NOMO-1 (cell line): Measurements from ENCODE around the gene HSBP1.

ENCODE experiments used
- DNase-seq, 2 experiments: peaks; one replicate each; lab custom pipeline; 2025; ENCODE audit not compliant: unreplicated experiment in 2 of 2; lab: John Stamatoyannopoulos, UW

HSBP1 gene

DNA sequence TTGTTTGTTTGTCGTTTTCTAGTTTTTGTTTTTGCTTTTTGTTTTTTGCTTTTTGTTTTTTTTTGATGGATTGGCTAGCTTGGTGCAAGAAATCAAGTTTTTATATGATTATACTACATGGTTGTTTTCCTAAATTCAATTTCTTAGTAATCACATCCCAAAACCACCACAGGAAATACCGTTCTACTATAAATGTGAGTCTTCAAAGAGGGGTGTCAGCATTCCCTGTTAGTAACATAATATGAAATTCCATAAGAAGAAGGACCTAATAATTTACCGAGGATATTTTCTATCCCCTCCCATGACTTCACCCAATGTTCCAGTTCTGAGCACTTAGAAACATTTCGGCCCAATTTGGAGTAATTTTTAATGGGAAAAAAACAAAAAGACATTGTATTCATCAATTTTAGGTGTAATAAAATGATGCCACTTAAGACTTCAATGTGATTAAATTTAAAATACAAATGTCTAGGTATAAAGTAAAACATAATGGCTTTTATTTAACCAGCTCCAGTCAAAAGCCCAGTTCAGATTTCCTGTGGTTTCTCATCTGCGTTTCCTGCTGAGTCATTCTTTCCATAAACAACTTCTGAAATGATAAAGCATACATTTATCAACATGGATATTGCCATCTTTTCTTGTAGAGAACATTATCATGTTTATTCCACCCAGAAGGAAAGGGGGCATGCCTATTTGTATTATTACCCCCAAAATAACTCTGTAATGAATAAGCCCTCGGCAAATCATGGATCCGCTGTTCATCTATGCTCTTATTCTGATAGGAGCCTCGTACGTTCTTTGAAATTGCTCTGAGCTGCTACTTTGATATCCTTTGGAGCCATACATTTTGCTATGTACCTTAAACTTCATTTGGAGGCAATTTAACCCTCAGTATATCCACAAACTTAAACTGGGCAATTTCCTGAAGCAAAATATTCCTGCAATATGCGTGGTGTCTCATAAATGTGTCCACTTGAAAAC, 28.1 kb downstream of the HSBP1 start:
- DNase-seq = peak in 1 of 2 experiments; percentile 9

DNA sequence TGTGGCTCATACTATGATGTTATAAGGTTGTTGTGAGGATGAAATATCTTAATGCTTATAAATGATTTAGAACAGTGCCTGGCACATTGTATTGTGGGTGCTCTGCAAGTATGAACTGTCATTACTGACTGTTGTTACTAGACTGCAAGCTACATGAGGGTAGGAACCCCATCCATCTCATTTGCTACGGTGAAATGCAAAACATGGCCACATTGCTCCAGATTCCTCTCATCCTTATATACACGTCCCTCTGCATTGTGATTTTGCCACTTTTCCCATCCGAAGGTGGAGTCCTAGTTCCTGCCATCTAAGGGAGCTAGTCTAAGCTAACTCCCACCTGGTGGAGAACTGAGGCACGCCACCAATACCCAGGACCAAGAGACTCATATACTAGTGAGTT, 29.8 kb downstream of the HSBP1 start:
- no peak for DNase-seq

DNA sequence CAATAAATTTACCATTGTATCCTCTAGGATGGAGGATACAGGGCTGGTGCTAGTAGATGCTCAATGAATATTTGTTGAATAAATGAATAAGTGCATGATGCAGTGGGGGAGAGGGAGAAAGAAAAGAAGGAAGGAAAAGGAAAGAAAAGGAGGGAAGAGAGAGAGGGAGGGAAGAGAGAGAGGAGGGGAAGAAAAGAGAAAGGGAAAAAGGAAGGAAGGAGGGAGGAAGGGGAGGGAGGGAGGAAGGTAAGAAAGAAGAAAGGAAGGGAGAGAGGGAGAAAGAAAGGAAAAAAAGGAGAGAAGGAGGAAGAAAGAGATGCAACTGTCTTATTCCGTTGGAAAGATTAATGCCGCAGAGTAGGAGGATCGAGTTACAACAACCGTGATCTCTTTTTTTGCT, 30.4 kb downstream of the HSBP1 start:
- no peak for DNase-seq

DNA sequence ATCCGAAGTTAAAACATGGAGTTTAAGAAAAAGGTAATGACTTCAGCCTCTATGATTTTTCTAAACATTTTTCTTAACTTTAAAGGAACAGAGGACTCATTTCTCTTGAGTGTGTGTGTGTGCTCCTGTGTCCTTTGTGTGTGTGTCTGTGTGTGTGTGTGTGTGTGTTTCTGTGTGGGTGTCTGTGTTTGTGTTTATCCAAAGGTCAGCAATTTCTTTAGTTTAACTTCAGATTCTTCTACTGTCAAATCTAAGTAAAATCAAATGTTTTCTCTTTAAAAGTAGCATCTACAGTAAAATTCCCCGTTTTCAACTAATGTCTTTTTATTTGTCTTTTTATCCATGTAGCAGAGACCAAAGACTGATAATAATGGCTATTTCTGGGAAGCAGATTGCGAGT, 31.8 kb downstream of the HSBP1 start:
- no peak for DNase-seq

DNA sequence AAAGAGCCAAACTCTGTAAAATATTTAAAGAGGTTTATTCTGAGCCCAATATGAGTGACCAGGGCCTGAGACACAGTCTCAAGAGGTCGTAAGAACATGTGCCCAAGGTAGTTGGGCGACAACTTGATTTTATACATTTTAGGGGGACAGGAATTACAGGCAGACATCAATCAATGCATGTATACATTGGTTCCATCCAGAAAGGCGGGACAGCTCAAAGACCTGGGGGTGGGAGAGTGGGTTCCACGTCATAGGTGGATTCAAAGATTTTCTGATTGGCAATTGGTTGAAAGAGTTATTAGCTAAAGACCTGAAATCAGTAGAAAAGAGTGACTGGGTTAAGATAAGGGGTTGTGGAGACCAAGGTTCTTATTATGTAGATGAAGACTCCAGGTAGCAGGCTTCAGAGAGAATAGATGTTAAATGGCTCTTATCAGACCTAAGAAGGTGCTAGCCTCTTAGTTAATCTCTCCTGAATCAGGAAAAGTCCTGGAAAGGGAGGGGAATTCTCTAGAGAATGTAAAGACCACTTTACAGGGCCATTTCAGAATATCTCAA, 32.4 kb downstream of the HSBP1 start:
- DNase-seq = no peak

DNA sequence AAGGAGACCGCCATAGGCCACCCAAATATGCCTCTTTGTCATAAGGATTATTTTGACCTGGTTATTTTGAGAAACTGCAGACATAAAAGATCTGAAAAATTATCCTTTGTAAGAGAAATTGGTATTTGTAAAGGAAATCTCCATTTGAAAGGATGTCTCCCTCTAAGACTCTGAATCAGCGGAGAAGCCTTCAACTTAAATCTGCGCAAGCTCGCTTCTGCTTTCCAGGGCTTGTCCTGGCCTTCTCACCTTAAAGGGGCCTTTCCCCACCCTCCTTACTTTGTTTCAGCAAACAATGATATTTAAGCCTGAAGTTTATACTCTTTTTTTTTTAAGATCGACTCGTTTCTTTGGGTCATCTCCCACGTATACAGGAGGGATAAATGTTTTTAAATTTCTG, 34.5 kb downstream of the HSBP1 start:
- peak; percentile 12 to 15 for DNase-seq

DNA sequence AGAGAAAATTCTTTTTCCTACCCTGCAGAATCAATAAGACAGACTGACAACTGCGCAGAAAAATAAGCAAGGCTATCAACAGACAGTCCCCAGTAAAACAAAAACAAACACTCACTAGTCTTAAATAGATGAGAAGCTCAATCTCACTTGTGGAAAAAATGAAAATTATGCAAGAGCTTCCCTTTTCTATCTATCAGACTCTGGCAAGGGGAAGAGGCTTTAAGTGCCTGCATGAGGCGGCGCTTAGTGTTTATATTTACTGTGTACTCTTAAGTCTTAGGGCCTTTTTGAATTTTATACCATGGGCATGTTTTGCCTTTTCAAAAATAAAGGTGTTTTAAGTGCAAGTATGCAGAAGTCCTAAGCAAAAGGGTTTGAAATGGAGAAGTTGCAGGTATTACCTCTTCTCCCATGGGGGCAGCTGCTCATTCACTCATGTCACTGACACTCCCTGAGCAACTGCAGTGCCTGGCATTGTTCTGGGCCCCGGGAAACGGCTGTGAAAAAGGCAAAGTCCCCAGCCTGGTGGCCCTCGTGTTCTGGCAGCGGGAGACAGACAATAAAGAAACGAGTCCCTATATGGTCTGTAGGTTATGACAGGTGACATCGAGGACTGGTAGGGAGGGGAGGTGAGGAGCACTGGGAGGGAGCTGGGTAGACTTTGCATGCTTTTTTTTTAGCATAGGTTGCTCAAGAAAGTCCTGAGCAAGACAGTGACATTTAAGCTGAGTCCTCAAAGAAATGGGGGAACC, 35.2 kb downstream of the HSBP1 start:
- DNase-seq = peak; percentile 50 to 86

DNA sequence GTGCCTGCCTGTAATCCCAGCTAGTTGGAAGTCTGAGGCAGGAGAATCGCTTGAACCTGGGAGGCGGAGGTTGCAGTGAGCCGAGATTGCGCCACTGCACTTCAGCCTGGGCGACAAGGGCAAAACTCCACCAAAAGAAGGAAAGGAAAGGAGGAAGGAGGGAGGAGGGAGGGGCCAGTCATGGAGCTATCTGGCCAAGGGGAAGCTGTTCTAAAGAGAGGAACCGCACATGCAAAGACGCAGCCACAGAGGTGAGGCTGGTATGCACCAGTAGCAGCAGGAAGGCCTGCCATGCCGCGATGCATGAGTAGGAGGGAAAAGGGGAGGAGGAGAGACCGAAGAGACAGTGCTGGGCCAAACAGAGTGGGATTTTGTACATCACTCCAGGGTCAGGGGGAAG, 35.9 kb downstream of the HSBP1 start:
- peak; percentile 30 to 44 for DNase-seq

DNA sequence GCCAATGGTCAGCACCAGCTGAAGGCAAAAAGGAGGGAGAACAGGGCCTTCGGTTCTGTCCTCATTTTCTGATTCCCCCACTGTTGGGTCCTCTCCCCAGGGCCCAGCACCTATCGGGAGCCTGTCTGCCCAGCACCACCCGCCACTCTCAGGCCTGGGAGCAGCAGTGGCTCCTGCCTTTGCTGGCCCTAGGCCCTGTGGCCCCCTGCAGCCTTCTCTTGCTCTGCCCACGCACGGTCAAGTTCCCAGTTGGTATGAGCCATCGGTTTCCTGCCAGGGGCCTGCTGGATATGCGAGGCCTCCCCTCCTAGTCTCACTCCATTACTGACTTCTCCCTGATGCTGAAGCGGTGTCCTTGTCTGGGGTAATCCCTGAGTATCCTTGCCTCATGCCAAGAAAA, 37.5 kb downstream of the HSBP1 start:
- DNase-seq = no peak

DNA sequence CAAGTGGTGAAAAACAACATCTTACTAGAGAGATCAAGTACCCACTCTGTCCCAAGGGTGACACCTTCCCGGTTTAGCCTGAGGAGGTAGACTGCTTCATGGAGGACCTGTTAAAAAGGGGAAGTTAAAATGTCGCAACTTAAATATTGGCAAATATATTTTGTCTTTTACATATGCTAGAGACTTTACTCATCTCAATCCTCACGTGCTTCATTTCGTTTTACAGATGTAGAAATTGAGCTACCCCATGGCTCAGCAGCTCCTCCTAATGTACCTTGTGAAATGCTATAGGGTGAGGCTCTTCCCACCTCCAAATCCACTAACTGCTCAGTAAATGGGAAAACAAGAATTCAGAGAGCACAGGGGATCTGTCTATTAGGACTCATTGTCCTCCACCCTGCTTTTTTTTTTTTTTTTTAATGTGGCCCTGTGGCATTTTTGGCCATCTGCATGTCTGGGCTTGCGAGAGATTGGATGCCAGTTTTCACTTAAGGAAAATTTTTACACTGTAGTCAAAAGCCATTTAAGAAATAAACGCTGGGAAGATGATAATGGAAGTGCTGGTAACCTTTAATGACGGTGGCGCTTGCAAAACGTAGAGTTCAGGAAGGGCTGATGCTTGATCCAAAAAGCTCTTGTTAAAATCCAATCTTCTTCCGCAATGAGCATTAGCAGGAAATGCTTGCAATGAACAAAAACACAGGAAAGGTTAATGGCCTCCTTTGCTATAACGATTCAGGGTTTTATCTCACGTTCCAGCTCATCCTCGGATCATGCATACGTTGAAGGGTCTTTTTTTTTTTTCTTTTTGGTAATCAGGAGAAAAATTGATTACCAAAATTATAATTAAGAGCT, 39.8 kb downstream of the HSBP1 start:
- DNase-seq = peak; percentile 69 to 95

DNA sequence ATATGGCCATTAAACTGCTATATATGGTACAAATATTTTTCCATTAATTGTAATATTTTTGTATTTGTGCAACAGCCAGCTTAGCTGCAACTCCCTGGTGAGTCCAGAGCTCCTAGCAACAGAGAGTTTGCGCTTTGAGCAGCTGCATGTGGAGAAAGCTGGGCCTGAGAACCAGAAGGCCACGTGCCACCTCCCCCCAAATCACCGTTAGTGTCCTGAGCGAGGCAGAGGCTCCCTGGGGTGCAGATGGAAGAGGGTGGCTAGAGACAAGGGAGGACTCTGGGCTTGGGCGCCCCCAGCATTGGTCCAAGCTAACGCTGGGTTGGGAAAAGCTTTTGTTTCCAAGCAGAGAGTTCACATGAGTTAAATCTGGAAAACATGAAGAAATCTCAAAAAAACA, 41.6 kb downstream of the HSBP1 start:
- DNase-seq = no peak

DNA sequence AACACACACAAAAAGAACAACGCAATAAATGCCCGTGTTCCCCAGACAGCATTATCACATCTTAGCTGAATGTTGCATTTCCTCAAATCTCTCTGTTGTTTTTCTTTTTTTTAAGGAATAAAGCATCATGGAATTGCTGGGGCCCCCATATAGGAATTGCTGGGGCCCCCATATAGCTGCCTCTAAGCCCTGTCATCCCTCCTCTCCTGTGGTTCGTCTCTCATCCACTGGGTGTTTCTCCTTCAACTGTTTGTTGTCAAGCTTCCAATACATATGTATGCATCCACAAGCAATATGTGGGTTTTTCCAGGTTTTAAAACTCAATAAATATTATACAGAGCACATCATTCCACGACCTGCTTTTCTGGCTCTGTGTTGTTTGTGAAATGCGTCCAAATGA, 43.2 kb downstream of the HSBP1 start:
- DNase-seq = no peak

DNA sequence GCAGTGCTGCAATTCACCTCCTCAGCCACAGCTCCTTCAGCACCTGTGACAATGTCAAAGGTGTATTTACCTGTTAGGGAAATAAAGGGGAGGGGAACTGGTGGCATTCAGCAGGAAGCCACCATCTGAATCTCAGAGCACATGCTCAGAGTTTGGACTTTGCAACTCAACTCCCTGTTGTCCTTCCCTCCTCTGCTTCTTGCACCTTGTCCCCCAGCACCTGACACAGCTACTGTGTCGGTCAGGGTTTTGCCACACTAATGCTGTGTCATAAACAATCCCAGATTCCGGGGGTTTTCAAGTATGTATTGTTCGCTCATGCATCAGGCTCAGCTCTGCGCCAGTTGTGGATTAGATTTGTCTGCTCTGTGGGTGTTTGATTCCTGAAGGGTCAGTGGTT, 43.7 kb downstream of the HSBP1 start:
- DNase-seq = no peak

DNA sequence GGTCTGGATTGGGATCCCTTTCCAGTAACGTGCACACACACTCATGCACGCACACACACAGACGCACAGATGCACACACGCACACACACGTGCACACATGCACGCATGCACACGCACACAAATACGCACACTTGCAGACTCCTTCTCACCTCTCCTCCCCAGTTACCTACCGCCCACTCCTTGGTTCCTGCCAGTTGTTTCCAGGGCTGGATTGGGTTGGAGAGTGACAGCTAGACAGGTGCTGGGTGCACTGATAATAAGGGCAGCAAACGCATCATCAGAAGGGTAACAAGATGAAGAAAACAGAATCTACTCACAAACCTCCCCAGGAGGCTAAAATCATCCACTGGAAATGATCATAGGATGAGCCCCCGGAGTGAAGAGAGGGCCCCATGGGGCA, 45.0 kb downstream of the HSBP1 start:
- no peak for DNase-seq

DNA sequence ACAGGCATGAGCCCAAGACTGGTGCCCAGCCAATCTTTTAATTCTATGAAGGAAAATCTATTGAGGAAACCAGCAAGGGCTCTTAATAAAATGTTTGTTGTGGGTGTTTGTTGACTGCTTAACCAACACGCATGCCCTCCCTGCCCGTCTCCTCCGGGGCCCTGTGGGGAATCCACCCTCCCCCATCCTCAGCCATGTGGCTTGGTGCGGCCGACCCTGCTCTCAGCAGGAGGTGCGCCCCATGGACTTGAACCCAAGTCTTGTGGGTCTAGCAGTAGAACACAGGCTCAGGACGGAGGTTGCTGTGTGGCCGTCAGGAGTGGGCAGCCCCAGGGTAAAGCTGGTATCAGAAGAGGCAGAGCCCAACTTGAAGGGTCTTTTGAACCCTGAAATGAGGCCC, 46.1 kb downstream of the HSBP1 start:
- DNase-seq = no peak

DNA sequence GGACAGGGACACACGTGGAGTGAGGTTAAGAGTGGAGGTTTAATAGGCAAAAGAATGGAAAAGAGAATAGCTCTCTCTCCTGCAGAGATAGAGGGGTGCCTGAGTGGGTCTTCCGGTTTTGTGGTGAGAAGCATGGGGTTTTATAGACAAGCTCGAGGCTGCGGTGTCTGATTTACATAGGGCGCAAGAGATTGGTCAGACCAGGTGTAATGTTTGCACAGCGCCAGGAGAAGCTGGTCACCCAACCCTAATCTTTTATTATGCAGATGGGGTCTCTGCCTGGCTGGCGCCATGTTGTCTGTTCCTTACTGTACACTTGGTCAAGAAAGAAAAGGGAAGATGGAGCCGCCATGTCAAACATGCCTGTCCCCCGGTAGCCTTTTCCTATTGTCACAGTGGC, 46.6 kb downstream of the HSBP1 start:
- DNase-seq = no peak

DNA sequence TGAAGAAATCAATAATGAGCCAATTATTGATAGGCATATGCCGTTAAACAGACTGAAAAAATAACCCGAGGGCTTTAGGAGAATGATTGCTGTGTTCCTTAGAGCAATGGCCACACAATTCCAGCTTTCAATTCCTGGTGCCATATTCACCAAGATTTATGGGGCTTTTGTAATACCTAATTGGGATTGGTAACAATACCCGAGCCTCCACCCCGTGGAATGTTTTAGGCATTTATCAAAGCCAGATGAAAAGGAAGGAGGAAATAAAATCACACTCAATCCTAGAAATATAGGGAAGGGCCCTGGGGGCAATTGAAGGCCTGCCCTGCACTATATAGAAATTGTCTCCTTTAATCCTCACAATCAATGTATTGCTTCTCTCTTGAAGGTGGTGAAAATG, 49.0 kb downstream of the HSBP1 start:
- DNase-seq = no peak

DNA sequence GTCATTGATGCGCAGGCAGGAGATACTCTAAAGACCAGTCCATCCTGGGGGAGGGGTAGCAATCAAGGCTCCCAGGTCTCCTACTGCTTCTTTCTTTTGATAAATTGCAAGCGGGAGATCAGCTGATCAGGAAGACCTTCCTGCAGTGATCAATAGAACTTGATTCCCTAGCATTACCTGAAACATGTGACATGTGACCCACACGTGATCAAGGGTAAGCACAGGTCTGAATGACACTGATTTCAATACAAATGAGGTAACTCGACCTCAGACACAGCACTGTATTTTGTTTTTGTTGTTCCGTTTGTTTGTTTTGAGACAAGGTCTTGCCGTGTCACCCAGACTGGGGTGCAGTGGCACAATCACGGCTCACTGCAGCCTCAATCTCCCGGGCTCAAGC, 51.5 kb downstream of the HSBP1 start:
- DNase-seq = no peak

DNA sequence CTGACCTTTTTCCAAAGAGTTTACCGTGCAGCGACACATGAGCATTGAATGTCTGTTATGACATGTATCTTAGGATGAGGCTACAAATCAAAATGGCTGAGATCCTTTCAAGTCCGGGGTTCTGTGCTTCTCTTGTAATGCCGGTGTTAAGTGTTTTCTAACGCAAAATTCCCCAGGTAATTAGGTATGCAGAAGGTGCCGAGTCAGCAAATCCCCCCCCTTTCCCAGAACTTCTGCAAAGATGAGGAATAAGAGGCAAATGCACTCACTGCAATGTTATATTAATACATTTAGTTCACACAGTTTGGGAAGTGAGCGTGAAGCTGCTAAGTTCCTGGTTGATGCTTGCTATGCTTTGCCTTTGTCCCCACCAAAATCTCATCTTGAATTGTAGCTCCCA, 54.9 kb downstream of the HSBP1 start:
- DNase-seq = no peak

DNA sequence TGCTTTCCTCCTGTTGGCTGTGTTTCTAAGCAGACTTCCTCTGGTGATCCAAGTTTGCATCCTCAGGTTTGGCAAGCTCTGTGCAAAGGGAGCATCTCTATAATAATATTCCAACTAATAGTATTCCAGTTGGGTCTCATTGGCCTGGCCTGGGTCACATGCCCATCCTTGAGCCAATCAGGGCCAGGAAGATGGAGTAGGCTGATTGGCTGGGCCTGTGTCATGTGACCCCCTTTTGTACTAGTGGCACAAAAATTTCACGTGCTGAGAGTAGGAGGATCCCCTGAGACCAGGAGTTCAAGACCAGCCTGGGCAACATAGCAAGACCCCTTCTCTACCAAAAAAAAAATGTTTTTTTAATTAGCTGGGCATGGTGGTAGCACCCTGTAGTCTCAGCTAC, 55.9 kb downstream of the HSBP1 start:
- DNase-seq = no peak
